GM20431 (cell line): Measurements from ENCODE around the gene CD7.

Experiments used
- in situ Hi-C: fragments of 300-500 bp; cut with MseI, MboI; formaldehyde crosslinking; loops from one replicate; pipeline ENCODE4 v1.15.0; 2020; ENCODE audit warnings: low sequenced_read_pairs; ENCODE audit not compliant: unreplicated experiment

CD7 gene

DNA sequence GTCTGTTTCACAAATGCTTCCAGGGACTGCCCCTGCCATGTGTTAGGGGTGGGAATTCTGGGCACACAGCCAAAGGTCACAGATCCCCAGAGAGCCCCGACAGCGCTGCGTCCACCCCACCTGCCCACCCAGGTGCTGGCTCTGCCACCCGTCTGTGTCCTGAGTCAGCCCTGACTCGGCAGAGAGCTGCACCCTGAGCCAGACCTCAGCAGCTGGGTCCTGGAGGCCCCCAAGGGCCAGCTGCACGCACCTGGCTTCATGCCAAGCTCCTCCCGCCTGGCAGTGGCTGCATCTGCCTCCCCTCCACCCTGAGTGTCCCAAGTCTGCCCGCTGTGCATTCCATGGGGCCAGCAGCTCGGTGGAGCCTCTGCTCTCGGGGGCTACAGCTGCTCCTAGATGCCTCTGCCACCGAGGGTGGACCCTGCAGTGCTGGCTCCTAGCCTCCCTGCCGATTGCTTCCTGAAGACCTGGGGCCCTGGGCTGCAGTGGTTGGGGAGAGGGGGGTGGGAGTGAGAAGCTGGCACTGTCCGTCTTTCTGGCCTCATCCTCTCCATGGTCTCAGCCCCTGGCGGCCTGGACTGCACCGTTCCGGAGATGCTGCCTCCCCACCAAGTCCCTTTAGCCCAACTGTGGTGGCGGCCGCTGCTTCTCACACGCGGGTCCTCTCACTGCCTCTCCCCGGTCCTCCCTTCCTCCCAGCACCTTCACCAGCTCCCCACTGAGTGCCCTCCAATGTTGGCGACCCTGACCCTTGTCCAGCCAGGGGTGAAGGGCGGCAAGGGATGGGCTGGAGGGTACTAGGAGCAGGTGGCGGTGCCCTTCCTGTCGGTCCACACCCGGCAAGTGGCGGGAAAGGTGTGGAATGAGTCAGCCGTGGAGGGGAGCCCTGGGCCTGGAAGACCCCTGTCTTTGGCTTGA, 13.2 kb upstream of the CD7 start:
- in situ Hi-C loops = no loop called here

DNA sequence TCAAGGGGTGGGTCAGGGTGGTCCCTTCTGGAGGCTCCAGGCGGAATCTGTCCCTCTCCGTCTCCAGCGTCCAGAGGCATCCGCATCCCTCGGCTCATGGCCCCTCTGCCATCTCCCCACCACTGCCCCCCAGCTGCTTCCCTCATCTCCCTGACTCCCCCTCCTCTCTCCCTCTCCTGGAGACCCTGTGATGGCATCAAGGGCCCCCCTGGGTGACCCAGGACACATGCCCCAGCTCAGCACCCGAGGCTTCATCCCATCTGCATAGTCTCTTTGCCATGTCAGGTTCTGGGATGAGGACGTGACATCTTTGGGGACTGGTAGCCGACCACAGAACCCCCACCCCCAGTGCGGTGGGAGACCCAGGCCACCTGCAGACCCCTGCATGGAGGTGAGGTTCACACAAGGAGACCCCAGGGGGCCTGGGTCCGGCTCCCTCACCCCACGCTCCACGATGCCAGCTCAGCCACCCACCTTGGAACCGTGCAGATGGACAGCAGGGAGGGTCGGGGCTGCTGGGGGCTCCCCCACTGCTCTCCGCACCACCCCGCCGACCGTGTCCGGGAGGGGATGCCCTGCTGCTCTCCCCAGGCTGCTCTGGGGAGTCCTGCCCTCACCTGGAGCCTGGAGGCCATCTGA, 12.4 kb upstream of the CD7 start:
- in situ Hi-C loops = no loop called here

GRCh38 chr17:82328994-82329507, 11.6 kb upstream of the CD7 start:
- in situ Hi-C loops = no loop called here

- in situ Hi-C loops = no loop called here
These were observed 11.0 kb upstream of the CD7 start for GRCh38 chr17:82328141-82328993.

DNA sequence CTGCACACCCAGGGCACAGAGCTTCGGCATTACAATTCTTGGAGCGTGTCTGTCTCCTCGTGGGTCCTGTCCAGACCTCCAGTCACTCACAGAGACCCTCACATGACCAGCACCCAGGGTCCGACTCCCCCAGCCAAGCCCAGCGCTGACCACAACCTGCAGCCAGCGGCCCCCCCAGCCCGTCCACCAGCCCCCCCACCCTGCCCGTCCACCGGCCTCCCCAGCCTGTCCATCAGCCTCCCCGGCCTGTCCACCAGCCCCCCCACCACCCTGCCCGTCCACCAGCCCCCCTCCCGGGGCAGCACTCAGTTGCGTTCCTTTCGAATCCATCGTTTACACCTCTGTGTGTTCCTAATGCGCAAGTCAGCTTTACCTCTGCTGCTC, 10.3 kb upstream of the CD7 start:
- in situ Hi-C loops = no loop called here

- in situ Hi-C loops = no loop called here
These were observed 9.9 kb upstream of the CD7 start for GRCh38 chr17:82327289-82327688.

DNA sequence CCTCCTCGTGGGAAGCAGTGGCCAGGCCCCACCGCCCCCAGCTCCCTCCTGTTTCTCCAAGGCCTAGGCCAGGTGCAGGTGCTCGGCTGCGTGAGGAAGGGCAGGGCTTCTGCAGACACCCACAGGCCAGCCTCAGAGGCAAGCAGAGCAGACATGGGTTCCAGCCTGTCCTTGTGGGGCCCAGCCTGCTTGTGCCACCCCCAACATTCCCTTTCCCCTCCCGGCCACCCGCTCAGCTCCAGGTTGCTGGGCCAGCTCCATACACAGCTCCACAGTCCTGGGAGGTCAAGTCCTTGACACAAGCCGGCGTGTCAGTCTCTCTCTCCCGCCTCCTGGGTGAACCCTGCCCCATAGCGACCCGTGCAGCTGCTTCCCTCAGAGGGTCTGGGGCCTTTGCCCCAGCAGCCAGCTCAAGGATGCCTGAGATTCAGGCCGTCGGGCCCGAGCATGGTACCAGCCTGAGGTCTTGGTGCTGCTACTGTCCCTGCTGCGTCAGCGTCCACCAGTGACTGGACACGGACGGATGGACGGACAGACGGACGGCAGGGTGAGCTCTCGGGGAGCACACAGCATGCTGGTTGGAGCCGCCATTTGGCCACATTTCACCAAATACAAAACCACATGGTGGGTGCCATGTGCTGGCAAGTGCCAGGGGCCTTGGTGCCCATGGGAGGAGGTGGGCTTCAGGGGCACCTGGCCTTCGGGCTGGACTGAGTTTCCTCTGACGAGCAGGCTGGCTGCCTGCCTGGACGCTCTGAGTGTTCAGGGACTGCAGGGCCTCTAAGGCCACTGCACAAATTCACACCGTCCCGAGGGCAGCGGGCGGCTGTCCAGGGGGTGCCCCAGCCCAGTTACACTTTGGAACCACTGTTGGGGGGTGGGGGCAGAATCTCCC, 8.1 kb upstream of the CD7 start:
- in situ Hi-C loops = no loop called here

- in situ Hi-C loops = no loop called here
These were observed 7.3 kb upstream of the CD7 start for GRCh38 chr17:82324566-82325285.

GRCh38 chr17:82323514-82324234, 6.3 kb upstream of the CD7 start:
- in situ Hi-C loops = no loop called here

DNA sequence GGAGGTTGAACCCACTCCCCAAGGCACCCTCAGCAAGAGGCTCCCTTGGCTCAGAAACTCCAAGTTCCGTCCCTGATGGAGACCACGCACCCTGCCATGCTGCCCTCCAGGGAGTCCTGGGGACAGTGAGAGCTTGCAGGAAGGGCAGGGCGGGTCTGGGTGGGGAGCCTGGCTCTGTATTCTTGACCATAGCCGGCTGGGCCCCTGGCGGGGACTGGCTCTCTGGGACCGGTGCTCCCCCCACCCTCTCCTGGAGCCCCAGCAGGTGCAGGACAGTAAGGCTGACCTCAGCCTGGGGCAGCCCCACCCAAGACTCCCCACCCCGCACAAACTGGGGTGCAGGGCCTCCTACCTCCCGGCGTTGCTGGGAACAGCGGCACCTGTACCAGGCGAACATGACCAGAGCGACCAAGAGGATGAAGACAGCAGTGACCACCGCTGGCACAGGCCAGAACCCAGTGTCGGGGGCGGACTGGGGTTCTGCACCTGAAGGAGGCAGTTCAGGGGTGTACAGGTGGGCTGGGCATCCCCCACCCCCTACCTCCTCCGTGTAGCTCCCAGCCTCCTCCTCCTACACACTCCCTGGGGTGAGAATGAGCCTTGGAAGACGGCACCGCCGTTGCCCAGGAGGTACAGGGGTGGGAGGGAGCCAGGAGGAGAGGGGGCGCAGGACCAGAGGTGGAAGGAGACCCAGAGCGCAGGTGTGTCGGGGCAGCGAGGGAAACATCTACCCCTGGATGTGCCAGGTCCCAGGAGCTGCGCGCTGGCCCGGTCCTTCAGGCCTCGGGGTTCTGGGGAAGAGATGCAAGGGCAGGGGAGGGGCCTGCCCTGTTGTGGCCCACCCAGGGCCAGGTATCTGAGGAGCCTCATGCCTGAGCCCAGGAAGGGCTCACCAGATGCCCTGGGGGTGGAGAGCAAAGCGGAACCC, 5.4 kb upstream of the CD7 start:
- in situ Hi-C loops = no loop called here

DNA sequence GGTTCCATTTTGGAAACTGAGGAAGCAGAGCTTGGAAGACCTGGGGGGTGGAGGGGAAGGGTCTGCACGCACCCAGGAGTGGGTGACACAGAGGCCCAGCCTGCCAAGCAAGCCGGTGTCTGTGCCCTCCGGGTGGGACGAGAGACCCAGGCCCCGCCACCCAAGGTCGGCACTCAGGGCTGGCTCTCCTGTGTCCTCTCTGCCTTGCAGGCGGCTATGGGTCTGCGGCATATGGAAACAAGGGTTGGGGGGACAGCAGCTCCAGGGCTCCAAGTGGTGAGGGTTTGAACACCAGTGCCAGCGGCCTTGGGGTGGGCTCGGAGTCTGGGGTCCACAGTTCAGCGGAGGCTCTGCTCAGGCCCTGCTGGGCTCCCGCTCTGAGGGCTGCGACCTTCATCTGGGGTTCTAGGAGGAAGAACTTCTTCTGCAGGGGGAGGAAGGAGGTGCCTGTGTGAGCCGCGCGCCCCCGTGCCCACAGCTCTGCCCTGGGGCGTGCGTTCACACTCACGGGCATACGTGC, 4.6 kb upstream of the CD7 start:
- in situ Hi-C loops = no loop called here

- in situ Hi-C loops = no loop called here
These were observed 3.8 kb upstream of the CD7 start for GRCh38 chr17:82320956-82321927.

DNA sequence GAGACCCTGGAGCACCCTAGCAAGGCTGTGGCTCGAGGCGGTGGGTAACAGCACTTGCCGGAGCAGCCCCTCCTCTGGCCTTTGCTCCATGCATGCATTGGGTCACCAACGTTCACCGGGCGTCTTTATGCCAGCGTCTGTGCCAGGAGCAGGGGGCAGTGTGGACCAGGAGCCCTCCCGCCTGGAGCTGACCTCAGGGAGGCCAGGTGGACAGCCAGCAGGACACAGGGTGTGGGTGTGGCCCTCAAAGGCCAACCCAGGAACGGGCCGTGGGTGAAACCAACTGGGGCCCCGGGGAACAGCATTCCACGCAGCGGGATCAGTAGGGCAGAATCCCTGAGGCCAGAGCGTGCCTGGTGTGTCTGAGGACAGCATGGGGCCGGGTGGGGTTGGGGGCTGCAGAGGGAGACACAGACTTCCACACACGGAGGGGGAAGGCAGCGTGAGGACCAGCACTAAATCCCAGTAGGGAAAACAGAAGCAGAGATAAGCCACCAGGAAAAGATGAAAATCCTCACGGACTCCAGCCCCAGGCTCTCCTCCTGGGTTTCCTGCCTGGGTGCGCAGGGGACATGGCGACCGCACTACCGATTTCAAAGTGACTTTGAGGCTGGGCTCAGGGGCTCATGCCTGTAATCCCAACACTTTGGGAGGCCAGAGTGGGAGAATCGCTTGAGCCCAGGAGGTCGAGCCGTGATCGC, 2.9 kb upstream of the CD7 start:
- in situ Hi-C loops = no loop called here

DNA sequence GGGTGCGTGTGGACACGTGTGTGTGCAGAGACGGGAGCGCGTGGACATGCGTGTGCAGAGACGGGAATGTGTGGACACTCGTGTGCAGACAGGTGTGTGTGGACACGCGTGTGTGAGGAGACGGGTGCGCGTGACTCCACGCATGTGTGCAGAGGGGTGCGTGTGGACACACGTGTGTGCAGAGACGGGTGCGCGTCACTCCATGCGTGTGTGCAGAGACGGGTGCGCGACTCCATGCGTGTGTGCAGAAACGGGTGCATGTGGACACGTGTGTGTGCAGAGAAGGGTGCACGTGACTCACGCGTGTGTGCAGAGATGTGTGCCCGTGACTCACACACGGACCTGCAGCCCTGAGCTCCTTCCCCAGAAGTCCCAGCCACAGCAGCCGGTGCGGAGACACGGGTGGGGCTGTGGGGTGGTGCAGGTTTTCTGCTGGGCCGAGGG, 2.2 kb upstream of the CD7 start:
- in situ Hi-C loops = no loop called here
